ENCODE measurements around the gene POLA2.

GRCh38 chr11:65227879-65228278 is 33.9 kb upstream of the POLA2 start:
- TF ChIP-seq CTCF (IDR thresholded peaks at IDR 0.05) (no peak), POLR2A (IDR thresholded peaks at IDR 0.05) (no peak)

Measured in heart left ventricle (tissue), 13 donors.